Uterus (tissue), 4 donors: ENCODE data around the gene CTRB2. TPM values are rescaled to one million over a fixed set of nuclear protein-coding genes. Genes with fewer than 3 reads are reported as not detected.

ENCODE experiments used
- DNase-seq, 2 donors: peaks; one replicate each; pipeline ENCODE4 v3.0.0-alpha.2; 2019 to 2020
- H3K27ac ChIP-seq, 2 donors: fragments of 200-600 bp; sonication (generic); 1 replicate in 1 of 2; 2 replicates in 1 of 2; pipeline ENCODE4 v1.5.1; 2016 to 2018
- H3K27me3 ChIP-seq, 2 donors: fragments of 200-600 bp; sonication (generic); one replicate each; pipeline ENCODE4 v1.5.1; 2018 to 2019; ENCODE audit warnings: control low read depth in 1 of 2
- H3K36me3 ChIP-seq, 2 donors: fragments of 200-600 bp; sonication (generic); one replicate each; pipeline ENCODE4 v1.5.1; 2019; ENCODE audit warnings: control low read depth in 1 of 2
- H3K4me1 ChIP-seq, 2 donors: fragments of 200-600 bp; sonication (generic); one replicate each; pipeline ENCODE4 v1.5.1; 2018 to 2019; ENCODE audit warnings: control low read depth in 1 of 2
- H3K4me3 ChIP-seq, 2 donors: fragments of 200-600 bp; sonication (generic); 1 replicate in 1 of 2; 2 replicates in 1 of 2; pipeline ENCODE4 v1.5.1; 2018 to 2019; ENCODE audit warnings: mild to moderate bottlenecking in 1 of 2
- H3K9me3 ChIP-seq, 2 donors: fragments of 200-600 bp; sonication (generic); one replicate each; pipeline ENCODE4 v1.5.1; 2019; ENCODE audit warnings: control low read depth in 1 of 2
- POLR2A ChIP-seq, 2 donors: fragments of 450-650 bp; IDR thresholded peaks; one replicate each; pipeline ENCODE4 v1.6.1; 2016; ENCODE audit warnings: antibody characterized with exemption in 2 of 2, mild to moderate bottlenecking in 1 of 2, moderate library complexity in 1 of 2
- intact Hi-C: fragments of 100-400 bp; cut with DNase I; formaldehyde crosslinking; loops from one replicate; pipeline ENCODE4 v1.15.1; 2023; ENCODE audit warnings: low total_unique reads
- total RNA-seq, 4 donors: library from RNA; depleted of rRNA in 3 of 4; stranded (reverse); fragments of >200 nt in 3 of 4; gene quantifications; one replicate each; pipeline versions ENCODE4 v1.1.0 to v1.2.4, GENCODE V29; 2014 to 2023
- TF ChIP-seq, protein P1 (sequence below), 4 experiments: fragments of 200-600 bp in 2 of 4; fragments of 450-650 bp in 2 of 4; sonication (generic) in 2 of 4; IDR thresholded peaks; one replicate each; pipeline ENCODE4 v1.5.1; 2016 to 2019; ENCODE audit warnings: antibody characterized with exemption in 4 of 4, mild to moderate bottlenecking in 2 of 4, moderate library complexity in 1 of 4
- donor health status: DM: yes; HTN: yes; CAD: no.

CTRB2 gene
- total RNA-seq, 4 donors from 2014 or later, result not detected

DNA sequence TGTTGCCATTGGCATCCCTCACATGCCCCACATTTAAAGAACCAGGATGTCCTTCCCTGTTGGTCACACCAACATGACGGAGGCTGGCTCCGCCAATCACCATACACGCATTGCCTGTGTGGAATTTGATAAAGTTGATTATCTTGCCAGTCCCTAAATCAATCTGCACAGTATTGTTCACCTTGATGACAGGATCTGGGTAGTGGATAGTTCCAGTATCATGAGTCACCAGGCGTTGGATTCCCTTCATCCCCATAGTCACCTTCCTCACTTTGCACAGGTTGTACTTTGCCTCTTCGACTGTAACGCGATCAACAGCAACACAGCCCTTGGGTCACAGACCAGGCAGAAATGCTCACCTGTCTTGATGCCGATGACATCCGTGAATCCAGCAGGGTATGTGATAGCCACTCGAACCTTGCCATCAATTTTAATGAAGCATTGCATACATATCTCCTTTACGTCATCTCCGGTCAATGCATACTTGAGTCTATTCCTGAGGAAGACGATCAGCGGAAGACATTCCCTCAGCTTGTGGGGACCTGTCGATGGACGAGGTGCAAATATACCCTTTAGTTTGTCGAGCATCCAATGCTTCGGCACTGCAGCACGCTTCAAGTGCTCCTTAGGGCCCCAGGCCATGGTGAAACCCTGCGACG, 14.2 kb downstream of the CTRB2 start:
- no peak for DNase-seq
- H3K9me3 ChIP-seq, result no peaks in the 10 kb centered on the region
- TF ChIP-seq, protein P1, sequence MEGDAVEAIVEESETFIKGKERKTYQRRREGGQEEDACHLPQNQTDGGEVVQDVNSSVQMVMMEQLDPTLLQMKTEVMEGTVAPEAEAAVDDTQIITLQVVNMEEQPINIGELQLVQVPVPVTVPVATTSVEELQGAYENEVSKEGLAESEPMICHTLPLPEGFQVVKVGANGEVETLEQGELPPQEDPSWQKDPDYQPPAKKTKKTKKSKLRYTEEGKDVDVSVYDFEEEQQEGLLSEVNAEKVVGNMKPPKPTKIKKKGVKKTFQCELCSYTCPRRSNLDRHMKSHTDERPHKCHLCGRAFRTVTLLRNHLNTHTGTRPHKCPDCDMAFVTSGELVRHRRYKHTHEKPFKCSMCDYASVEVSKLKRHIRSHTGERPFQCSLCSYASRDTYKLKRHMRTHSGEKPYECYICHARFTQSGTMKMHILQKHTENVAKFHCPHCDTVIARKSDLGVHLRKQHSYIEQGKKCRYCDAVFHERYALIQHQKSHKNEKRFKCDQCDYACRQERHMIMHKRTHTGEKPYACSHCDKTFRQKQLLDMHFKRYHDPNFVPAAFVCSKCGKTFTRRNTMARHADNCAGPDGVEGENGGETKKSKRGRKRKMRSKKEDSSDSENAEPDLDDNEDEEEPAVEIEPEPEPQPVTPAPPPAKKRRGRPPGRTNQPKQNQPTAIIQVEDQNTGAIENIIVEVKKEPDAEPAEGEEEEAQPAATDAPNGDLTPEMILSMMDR (IDR thresholded peaks at IDR 0.05), result no peak
- no peak for TF ChIP-seq POLR2A (IDR thresholded peaks at IDR 0.05)

GRCh38 chr16:75189638-75190245, 17.2 kb downstream of the CTRB2 start:
- no peak for TF ChIP-seq POLR2A (IDR thresholded peaks at IDR 0.05)
- TF ChIP-seq, protein P1 (IDR thresholded peaks at IDR 0.05), result no peak
- H3K9me3 ChIP-seq, result no peaks in the 10 kb centered on the region
- DNase-seq, result no peak
- no peak overlapping the region for H3K4me3 ChIP-seq
- H3K27ac ChIP-seq, result no peak overlapping the region
- H3K36me3 ChIP-seq, result no peaks in the 10 kb centered on the region
- intact Hi-C loops, result no loop called here
- H3K4me1 ChIP-seq, result no peaks in the 10 kb centered on the region
- H3K27me3 ChIP-seq, result no peaks in the 10 kb centered on the region

More for the DNA sequence above, 14.2 kb downstream of the CTRB2 start:
- Histone ChIP-seq H3K27me3 (no peaks in the 10 kb centered on the region), H3K36me3 (no peaks in the 10 kb centered on the region), H3K27ac (no peak overlapping the region), H3K4me3 (no peak overlapping the region), H3K4me1 (no peaks in the 10 kb centered on the region)
- intact Hi-C loops, result no loop called here

DNA sequence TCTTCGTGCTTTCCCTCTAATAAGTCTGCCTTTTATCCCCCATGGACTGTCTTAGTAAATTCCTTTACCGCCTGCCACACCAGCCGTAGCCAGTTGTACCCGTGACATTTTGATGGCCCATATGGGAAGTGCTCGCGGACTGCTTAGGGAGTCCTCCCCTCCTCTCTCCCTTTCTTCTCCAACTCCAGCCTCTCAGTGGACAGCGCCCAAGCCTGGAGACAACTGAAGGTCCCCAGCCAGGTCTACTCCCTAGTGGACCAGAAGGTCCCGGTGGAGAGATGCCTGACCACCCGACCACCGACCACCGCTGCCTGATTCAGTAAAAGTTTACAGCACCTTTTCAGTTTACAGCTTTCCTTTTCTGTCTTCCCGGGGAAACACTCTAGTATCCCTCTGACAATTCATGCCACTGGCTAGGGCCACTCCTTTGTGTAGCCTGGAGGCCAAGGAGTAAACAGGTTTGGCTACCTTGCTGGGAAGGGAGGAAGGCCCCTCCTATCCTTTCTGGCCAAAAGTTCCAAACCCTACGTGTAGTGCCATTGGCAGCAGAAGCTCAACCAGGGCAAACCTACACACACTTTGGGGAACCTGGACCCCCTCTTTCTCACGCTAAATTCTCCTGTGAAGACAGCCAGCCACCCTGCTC, 18.0 kb downstream of the CTRB2 start:
- H3K4me3 ChIP-seq, result no peak overlapping the region
- no peak for DNase-seq
- H3K9me3 ChIP-seq, result no peaks in the 10 kb centered on the region
- no peaks in the 10 kb centered on the region for H3K4me1 ChIP-seq
- TF ChIP-seq POLR2A (IDR thresholded peaks at IDR 0.05), result no peak
- TF ChIP-seq, protein P1 (IDR thresholded peaks at IDR 0.05), result no peak
- no peak overlapping the region for H3K27ac ChIP-seq
- intact Hi-C loops, result no loop called here
- H3K27me3 ChIP-seq, result no peaks in the 10 kb centered on the region
- H3K36me3 ChIP-seq, result no peaks in the 10 kb centered on the region

DNA sequence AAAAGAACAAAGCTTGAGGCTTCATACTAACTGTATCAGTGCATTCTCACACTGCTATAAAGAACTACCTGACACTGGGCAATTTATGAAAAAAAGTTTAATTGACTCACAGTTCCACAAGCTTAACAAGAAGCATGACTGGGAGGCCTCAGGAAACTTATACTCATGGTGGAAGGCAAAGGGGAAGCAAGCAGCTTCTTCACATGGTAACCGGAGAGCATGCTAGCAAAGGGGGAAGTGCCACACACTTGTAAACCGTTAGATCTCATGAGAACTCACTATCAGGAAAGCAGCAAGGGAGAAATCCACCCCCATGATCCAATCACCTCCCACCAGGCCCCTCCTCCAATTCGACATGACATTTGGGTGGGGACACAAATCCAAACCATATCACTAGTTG, 25.3 kb downstream of the CTRB2 start:
- DNase-seq, result no peak
- H3K9me3 ChIP-seq, result peaks cover 0 to 5% of the 10 kb centered on the region in 2 donors
- no peak overlapping the region for H3K27ac ChIP-seq
- no peaks in the 10 kb centered on the region for H3K36me3 ChIP-seq
- TF ChIP-seq, protein P1 (IDR thresholded peaks at IDR 0.05), result no peak
- no peak for TF ChIP-seq POLR2A (IDR thresholded peaks at IDR 0.05)
- no peaks in the 10 kb centered on the region for H3K4me1 ChIP-seq
- H3K27me3 ChIP-seq, result no peaks in the 10 kb centered on the region
- no peak overlapping the region for H3K4me3 ChIP-seq
- intact Hi-C loops, result no loop called here

- DNase-seq, result no peak
- Histone ChIP-seq H3K27ac (no peak overlapping the region), H3K27me3 (no peaks in the 10 kb centered on the region), H3K36me3 (no peaks in the 10 kb centered on the region), H3K9me3 (peaks cover 0 to 11% of the 10 kb centered on the region in 2 donors), H3K4me3 (no peak overlapping the region), H3K4me1 (no peaks in the 10 kb centered on the region)
- intact Hi-C loops, result no loop called here
- TF ChIP-seq, protein P1 (IDR thresholded peaks at IDR 0.05), result no peak
- TF ChIP-seq POLR2A (IDR thresholded peaks at IDR 0.05), result no peak
Observed at GRCh38 chr16:75179208-75179607, 27.8 kb downstream of the CTRB2 start.
